Body of pancreas (tissue), 4 donors: ENCODE results near the gene MYL3.
A peak's percentile ranks its signal among the peaks of the same experiment; 100 is the strongest.

Source experiments
- POLR2A ChIP-seq, 3 donors: fragments of 450-650 bp; IDR thresholded peaks; one replicate each; pipeline ENCODE4 v1.6.1; 2016; ENCODE audit warnings: antibody characterized with exemption in 3 of 3, mild to moderate bottlenecking in 2 of 3
- TF ChIP-seq, protein P1 (sequence below), 7 experiments: fragments of 450-650 bp in 4 of 7; fragments of 200-600 bp in 3 of 7; sonication (generic) in 3 of 7; IDR thresholded peaks; one replicate each; pipeline ENCODE4 v1.5.1; 2016 to 2019; ENCODE audit warnings: antibody characterized with exemption in 7 of 7

DNA sequence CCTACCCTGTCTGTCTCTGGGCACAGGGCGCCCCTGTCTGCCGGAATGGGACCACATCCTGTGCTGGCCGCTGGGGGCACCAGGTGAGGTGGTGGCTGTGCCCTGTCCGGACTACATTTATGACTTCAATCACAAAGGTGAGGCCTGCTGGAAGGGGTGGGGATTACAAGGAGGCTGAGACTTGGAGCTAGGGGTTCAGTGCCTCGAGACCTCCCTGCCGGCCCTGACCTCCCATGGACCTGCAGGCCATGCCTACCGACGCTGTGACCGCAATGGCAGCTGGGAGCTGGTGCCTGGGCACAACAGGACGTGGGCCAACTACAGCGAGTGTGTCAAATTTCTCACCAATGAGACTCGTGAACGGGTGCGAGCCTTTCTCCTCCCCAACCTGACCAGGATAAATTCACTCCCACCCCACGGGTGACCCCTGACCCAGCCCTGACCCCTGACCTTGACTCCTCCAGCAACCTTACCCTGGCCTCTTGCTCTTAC is 34.6 kb upstream of the MYL3 start:
- TF ChIP-seq, protein P1, sequence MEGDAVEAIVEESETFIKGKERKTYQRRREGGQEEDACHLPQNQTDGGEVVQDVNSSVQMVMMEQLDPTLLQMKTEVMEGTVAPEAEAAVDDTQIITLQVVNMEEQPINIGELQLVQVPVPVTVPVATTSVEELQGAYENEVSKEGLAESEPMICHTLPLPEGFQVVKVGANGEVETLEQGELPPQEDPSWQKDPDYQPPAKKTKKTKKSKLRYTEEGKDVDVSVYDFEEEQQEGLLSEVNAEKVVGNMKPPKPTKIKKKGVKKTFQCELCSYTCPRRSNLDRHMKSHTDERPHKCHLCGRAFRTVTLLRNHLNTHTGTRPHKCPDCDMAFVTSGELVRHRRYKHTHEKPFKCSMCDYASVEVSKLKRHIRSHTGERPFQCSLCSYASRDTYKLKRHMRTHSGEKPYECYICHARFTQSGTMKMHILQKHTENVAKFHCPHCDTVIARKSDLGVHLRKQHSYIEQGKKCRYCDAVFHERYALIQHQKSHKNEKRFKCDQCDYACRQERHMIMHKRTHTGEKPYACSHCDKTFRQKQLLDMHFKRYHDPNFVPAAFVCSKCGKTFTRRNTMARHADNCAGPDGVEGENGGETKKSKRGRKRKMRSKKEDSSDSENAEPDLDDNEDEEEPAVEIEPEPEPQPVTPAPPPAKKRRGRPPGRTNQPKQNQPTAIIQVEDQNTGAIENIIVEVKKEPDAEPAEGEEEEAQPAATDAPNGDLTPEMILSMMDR (IDR thresholded peaks at IDR 0.05) = peak in 1 of 7 experiments; percentile 12
- TF ChIP-seq POLR2A (IDR thresholded peaks at IDR 0.05) = no peak
